ENCODE results near the gene TP53TG3D.
"Not testable (repeated sequence)": the region's sequence is repeated elsewhere in the genome, so short reads cannot be mapped to it uniquely, and the experiment has no call there.

- TF ChIP-seq CTCF (IDR thresholded peaks at IDR 0.05; ENCODE audit: poor library complexity, severe bottlenecking); REST (IDR thresholded peaks at IDR 0.05; ENCODE audit: borderline replicate concordance); EZH2 (IDR thresholded peaks at IDR 0.05; ENCODE audit: borderline replicate concordance, insufficient read depth, low read length, poor library complexity, severe bottlenecking); MXI1 (conservative IDR thresholded peaks at IDR 0.05; ENCODE audit: poor library complexity, severe bottlenecking); SMC3 (conservative IDR thresholded peaks at IDR 0.05; ENCODE audit: poor library complexity); POLR2AphosphoS5 (IDR thresholded peaks at IDR 0.05); TAF1 (IDR thresholded peaks at IDR 0.05; ENCODE audit: low read depth); EP300 (conservative IDR thresholded peaks at IDR 0.05; ENCODE audit: poor library complexity, severe bottlenecking): not testable (repeated sequence)
Measured at GRCh38 chr16:32302776-32303175, 49.7 kb downstream of the TP53TG3D start.

Measured in neural cell (in vitro differentiated cells).